B cell (primary cell): ENCODE results near the gene PIGC. TPM values are rescaled to one million over a fixed set of nuclear protein-coding genes. Genes with fewer than 3 reads are reported as not detected.

Source experiments
- ATAC-seq: fragments of 200-7000 bp; cut with Tn5 transposase; one replicate; pipeline ENCODE4 v1.10.0; 2021; ENCODE audit warnings: low read depth, mild to moderate bottlenecking, moderate number of reproducible peaks, moderate library complexity
- CTCF ChIA-PET: fragments of 350-600 bp; sonication (Branson Sonifier 250); formaldehyde crosslinking; loops from one replicate; lab custom pipeline; 2021; ENCODE audit warnings: antibody characterized with exemption, inconsistent platforms; lab: Charles Lee
- POLR2A ChIA-PET: fragments of 350-600 bp; sonication (Branson Sonifier 250); formaldehyde crosslinking; loops from one replicate; lab custom pipeline; 2021; ENCODE audit warnings: antibody characterized with exemption; lab: Charles Lee
- DNase-seq: peaks from one replicate; pipeline ENCODE4 v3.0.0; 2013
- H2AFZ ChIP-seq: 2 replicates; pipeline ENCODE4 v1.6.1; 2012; ENCODE audit warnings: mild to moderate bottlenecking, low read depth, low read length; ENCODE audit not compliant: insufficient read depth, poor library complexity, severe bottlenecking
- H3K27ac ChIP-seq, 2 donors: 1 replicate in 1 of 2; 2 replicates in 1 of 2; pipeline ENCODE4 v1.5.1; 2012 to 2013; ENCODE audit warnings: low read length in 2 of 2, mild to moderate bottlenecking in 2 of 2, moderate library complexity in 1 of 2
- H3K27me3 ChIP-seq, 4 experiments: fragments of 200-600 bp in 1 of 4; sonication (generic) in 1 of 4; replicated peaks in 1 of 4; 1 replicate in 2 of 4; 2 replicates in 2 of 4; pipeline versions ENCODE4 v1.6.1 to v1.7.0; 2013 to 2016; ENCODE audit warnings: low read length in 3 of 4, mild to moderate bottlenecking in 2 of 4, mixed read lengths in 1 of 4, moderate library complexity in 1 of 4; ENCODE audit not compliant: insufficient read depth in 4 of 4, control insufficient read depth in 3 of 4; ENCODE audit errors: control extremely low read depth in 1 of 4
- H3K36me3 ChIP-seq, 2 experiments: replicated peaks in 1 of 2; 1 replicate in 1 of 2; 2 replicates in 1 of 2; pipeline versions ENCODE4 v1.6.1 to v1.7.1; 2013; ENCODE audit warnings: low read length in 1 of 2; ENCODE audit not compliant: insufficient read depth in 2 of 2, control insufficient read depth in 1 of 2; ENCODE audit errors: control extremely low read depth in 1 of 2, extremely low read depth in 1 of 2
- H3K4me1 ChIP-seq, 2 donors: fragments of 200-600 bp in 1 of 2; sonication (generic) in 1 of 2; 1 replicate in 1 of 2; 2 replicates in 1 of 2; pipeline versions ENCODE4 v1.5.1 to v1.6.1; 2013 to 2017; ENCODE audit warnings: low read length in 2 of 2; ENCODE audit not compliant: control insufficient read depth in 2 of 2, insufficient read depth in 2 of 2
- H3K4me2 ChIP-seq: replicated peaks from 2 replicates; pipeline ENCODE3; 2012; ENCODE audit warnings: mild to moderate bottlenecking, low read depth, low read length; ENCODE audit not compliant: poor library complexity, severe bottlenecking
- H3K4me3 ChIP-seq, 5 experiments: fragments of 200-600 bp in 1 of 5; sonication (generic) in 1 of 5; 1 replicate in 3 of 5; 2 replicates in 2 of 5; pipeline versions ENCODE4 v1.5.1 to v1.7.0; 2011 to 2016; ENCODE audit warnings: low read length in 4 of 5, mild to moderate bottlenecking in 4 of 5, low read depth in 2 of 5, control low read depth in 1 of 5, moderate library complexity in 1 of 5; ENCODE audit not compliant: insufficient read depth in 1 of 5; ENCODE audit errors: control extremely low read depth in 1 of 5, extremely low read depth in 1 of 5
- H3K79me2 ChIP-seq: fragments of 200-600 bp; sonication (generic); one replicate; pipeline ENCODE4 v1.6.0; 2016; ENCODE audit warnings: low read length; ENCODE audit not compliant: control insufficient read depth, insufficient read depth
- H3K9ac ChIP-seq: fragments of 200-600 bp; sonication (generic); 2 replicates; pipeline ENCODE4 v1.6.1; 2017; ENCODE audit warnings: mild to moderate bottlenecking, low read length, moderate library complexity
- H3K9me3 ChIP-seq, 3 donors: one replicate each; pipeline versions ENCODE4 v1.6.1 to v1.7.1; 2013; ENCODE audit warnings: low read length in 2 of 3; ENCODE audit not compliant: control insufficient read depth in 2 of 3, insufficient read depth in 1 of 3; ENCODE audit errors: control extremely low read depth in 1 of 3
- H4K20me1 ChIP-seq: 2 replicates; pipeline ENCODE4 v1.6.0; 2012; ENCODE audit warnings: mild to moderate bottlenecking, low read length; ENCODE audit not compliant: insufficient read depth, control insufficient read depth, poor library complexity, severe bottlenecking
- H3K27ac Mint-ChIP-seq: one replicate; pipeline ENCODE4 v1.8.0; 2021; ENCODE audit warnings: mixed read lengths
- H3K27me3 Mint-ChIP-seq: one replicate; pipeline ENCODE4 v1.8.0; 2021; ENCODE audit warnings: mixed read lengths
- H3K4me1 Mint-ChIP-seq: one replicate; pipeline ENCODE4 v1.8.0; 2021; ENCODE audit warnings: mixed read lengths
- H3K4me3 Mint-ChIP-seq: one replicate; pipeline ENCODE4 v1.8.0; 2021; ENCODE audit warnings: mixed read lengths
- H3K9me3 Mint-ChIP-seq: one replicate; pipeline ENCODE4 v1.8.0; 2022; ENCODE audit warnings: mixed read lengths; ENCODE audit not compliant: insufficient read depth
- EZH2 ChIP-seq: IDR thresholded peaks from 2 replicates; pipeline ENCODE4 v1.6.1; 2012; ENCODE audit warnings: borderline replicate concordance, low read depth, mild to moderate bottlenecking, moderate library complexity, low read length; ENCODE audit not compliant: insufficient read depth, poor library complexity, severe bottlenecking
- WGBS: methylation state at CpG from one replicate; pipeline ENCODE4 v1.1.5; 2013; ENCODE audit warnings: missing lambda C conversion rate; ENCODE audit not compliant: insufficient coverage; 5-methylcytosine and 5-hydroxymethylcytosine counted together
- intact Hi-C: fragments of 100-400 bp; cut with micrococcal nuclease; formaldehyde crosslinking; loops from one replicate; pipeline ENCODE4 v1.10.0; 2022
- polyA plus RNA-seq: library from polyadenylated mRNA; depleted of rRNA; stranded (reverse); fragments of >200 nt; gene quantifications from 2 replicates; pipeline ENCODE4 v1.2.3, GENCODE V29; 2012
- total RNA-seq, 2 donors: library from RNA; stranded (reverse); fragments of 120-200 nt in 1 of 2; gene quantifications; 1 replicate in 1 of 2; 2 replicates in 1 of 2; pipeline versions ENCODE4 v1.2.3 to v1.2.4, GENCODE V29; 2013 to 2022
- TF ChIP-seq, protein P1 (sequence below): fragments of 200-600 bp; IDR thresholded peaks from one replicate; pipeline ENCODE4 v1.8.0; 2022; ENCODE audit warnings: antibody characterized with exemption, mild to moderate bottlenecking

PIGC gene
- total and polyA plus RNA-seq, 2 donors (not counting 1 experiment from before 2014, with no cell fraction given) = 16.2 to 28.8 TPM

DNA sequence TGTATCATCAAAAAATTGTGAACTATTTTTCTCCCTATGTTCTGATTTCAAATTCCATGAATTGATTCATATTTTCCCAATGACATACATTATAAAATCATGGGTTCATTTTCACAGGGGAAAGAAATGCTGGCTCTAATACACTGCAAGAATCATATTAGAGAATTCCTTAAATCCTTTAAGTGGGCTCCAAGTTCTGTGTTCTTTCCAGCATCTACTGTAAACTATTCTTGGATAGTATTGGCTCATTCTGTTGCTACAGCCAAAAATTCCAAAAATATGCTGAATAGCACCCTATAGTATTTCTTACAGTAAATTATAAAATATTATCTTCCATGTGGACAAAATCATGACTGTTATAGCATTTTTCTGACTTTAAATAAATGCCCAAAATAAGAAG lies 42.4 kb downstream of the PIGC start:
- Histone ChIP-seq H3K79me2 (peaks cover 4% of the 10 kb centered on the region), H3K9me3 (no peaks in the 10 kb centered on the region), H3K4me1 (peaks cover 25 to 30% of the 10 kb centered on the region in 2 donors), H3K36me3 (no peaks in the 10 kb centered on the region), H3K9ac (no peak overlapping the region), H3K4me3 (no peak overlapping the region), H4K20me1 (no peaks in the 10 kb centered on the region), H2AFZ (no peak overlapping the region), H3K27me3 (no peaks in the 10 kb centered on the region), H3K4me2 (no peak overlapping the region), H3K27ac (no peak overlapping the region)
- Mint-ChIP-seq H3K27me3 (no peaks in the 10 kb centered on the region), H3K4me1 (peaks cover 35% of the 10 kb centered on the region), H3K9me3 (no peaks in the 10 kb centered on the region), H3K4me3 (no peak overlapping the region), H3K27ac (no peak overlapping the region)
- CTCF ChIA-PET = interaction anchor here (0.7 to 12.3 kb wide), 7 partner anchors 14 to 398 kb away, joined by 3 to 152 read pairs (median 21); no protein-coding TSS in a partner anchor
- ATAC-seq (no peak), DNase-seq (no peak)
- POLR2A ChIA-PET = no interaction called here
- TF ChIP-seq EZH2 = no peak
- TF ChIP-seq, protein P1, sequence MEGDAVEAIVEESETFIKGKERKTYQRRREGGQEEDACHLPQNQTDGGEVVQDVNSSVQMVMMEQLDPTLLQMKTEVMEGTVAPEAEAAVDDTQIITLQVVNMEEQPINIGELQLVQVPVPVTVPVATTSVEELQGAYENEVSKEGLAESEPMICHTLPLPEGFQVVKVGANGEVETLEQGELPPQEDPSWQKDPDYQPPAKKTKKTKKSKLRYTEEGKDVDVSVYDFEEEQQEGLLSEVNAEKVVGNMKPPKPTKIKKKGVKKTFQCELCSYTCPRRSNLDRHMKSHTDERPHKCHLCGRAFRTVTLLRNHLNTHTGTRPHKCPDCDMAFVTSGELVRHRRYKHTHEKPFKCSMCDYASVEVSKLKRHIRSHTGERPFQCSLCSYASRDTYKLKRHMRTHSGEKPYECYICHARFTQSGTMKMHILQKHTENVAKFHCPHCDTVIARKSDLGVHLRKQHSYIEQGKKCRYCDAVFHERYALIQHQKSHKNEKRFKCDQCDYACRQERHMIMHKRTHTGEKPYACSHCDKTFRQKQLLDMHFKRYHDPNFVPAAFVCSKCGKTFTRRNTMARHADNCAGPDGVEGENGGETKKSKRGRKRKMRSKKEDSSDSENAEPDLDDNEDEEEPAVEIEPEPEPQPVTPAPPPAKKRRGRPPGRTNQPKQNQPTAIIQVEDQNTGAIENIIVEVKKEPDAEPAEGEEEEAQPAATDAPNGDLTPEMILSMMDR = no peak
- intact Hi-C loops = no loop called here

DNA sequence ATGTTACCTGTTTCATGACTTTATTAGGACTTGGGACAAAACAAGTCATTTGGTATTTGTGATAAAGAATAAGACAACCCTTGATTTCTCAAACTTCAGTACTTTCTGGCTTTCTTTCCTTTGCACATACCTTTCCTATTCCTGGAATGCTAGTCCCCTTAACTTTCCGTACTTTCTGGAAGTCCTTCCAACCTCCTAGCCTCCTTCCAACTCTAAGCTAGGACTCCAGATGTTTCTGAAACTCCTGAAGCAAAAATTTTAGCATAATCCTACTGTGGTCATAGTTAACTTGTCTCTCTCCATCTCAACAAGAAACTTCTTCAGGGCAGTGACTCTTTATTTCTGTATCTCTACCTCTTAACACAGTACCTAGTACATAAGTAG lies 43.2 kb downstream of the PIGC start:
- POLR2A ChIA-PET = interaction anchor here (2.7 kb wide), 1 partner anchor 11 kb away, joined by 10 read pairs; no protein-coding TSS in a partner anchor
- no peaks in the 10 kb centered on the region for H3K9me3 ChIP-seq

More for the DNA sequence above, 43.2 kb downstream of the PIGC start:
- 92% methylated on average over 1 of the region's 1 CpG for WGBS
- Histone ChIP-seq H2AFZ (no peak overlapping the region), H3K4me1 (peaks cover 28 to 32% of the 10 kb centered on the region in 2 donors), H3K27me3 (no peaks in the 10 kb centered on the region), H3K4me2 (no peak overlapping the region), H3K9ac (no peak overlapping the region), H3K27ac (no peak overlapping the region), H4K20me1 (no peaks in the 10 kb centered on the region), H3K4me3 (no peak overlapping the region), H3K36me3 (no peaks in the 10 kb centered on the region), H3K79me2 (peaks cover 4% of the 10 kb centered on the region)
- intact Hi-C loops = no loop called here
- TF ChIP-seq, protein P1 = no peak
- no peak for TF ChIP-seq EZH2
- DNase-seq (no peak), ATAC-seq (no peak)
- no peak overlapping the region for H3K27ac Mint-ChIP-seq
- CTCF ChIA-PET = interaction anchor here (0.8 to 12.3 kb wide), 10 partner anchors 15 to 397 kb away, joined by 3 to 152 read pairs (median 16); no protein-coding TSS in a partner anchor
- peaks cover 41% of the 10 kb centered on the region for H3K4me1 Mint-ChIP-seq
- no peaks in the 10 kb centered on the region for H3K9me3 Mint-ChIP-seq
- no peaks in the 10 kb centered on the region for H3K27me3 Mint-ChIP-seq
- no peak overlapping the region for H3K4me3 Mint-ChIP-seq
